HEK293 (cell line): ENCODE results near the gene MAP7.
"Not testable (repeated sequence)": the region's sequence is repeated elsewhere in the genome, so short reads cannot be mapped to it uniquely, and the experiment has no call there.

Source experiments
- CTCF ChIA-PET: fragments of 350-600 bp; formaldehyde crosslinking; extraction: SDS; loops from one replicate; lab custom pipeline; 2021; ENCODE audit warnings: antibody characterized with exemption; lab: Yijun Ruan, JAX
- POLR2A ChIA-PET: fragments of 300-600 bp; formaldehyde crosslinking; extraction: SDS; loops from one replicate; lab custom pipeline; 2020; ENCODE audit warnings: antibody characterized with exemption, inconsistent platforms; lab: Yijun Ruan, JAX
- H3K27ac ChIP-seq: fragments of 200-500 bp; sonication (Bioruptor generic); 2 replicates; pipeline ENCODE4 v1.5.1; 2014; ENCODE audit warnings: low read depth, low read length, control low read depth, inconsistent platforms; ENCODE audit errors: extremely low read depth
- H3K36me3 ChIP-seq, 2 experiments: fragments of 200-500 bp in 1 of 2; sonication (Bioruptor generic) in 1 of 2; 1 replicate in 1 of 2; 2 replicates in 1 of 2; pipeline ENCODE4 v1.5.1; 2014 to 2017; ENCODE audit warnings: inconsistent platforms in 2 of 2, low read length in 2 of 2; ENCODE audit not compliant: control insufficient read depth in 2 of 2, insufficient read depth in 1 of 2
- H3K4me1 ChIP-seq: fragments of 200-500 bp; sonication (Bioruptor generic); 2 replicates; pipeline ENCODE4 v1.5.1; 2014; ENCODE audit warnings: mild to moderate bottlenecking, low read length, inconsistent platforms; ENCODE audit not compliant: control insufficient read depth, insufficient read depth
- H3K4me3 ChIP-seq: 2 replicates; pipeline ENCODE4 v1.5.1; 2011; ENCODE audit warnings: low read depth, mild to moderate bottlenecking, control low read depth, low read length, moderate library complexity
- H3K9me3 ChIP-seq: fragments of 200-500 bp; sonication (Bioruptor generic); 2 replicates; pipeline ENCODE4 v1.5.1; 2014; ENCODE audit warnings: low read depth, low read length, inconsistent platforms; ENCODE audit not compliant: control insufficient read depth, insufficient read depth
- KLF17 ChIP-seq: fragments of 450-650 bp; formaldehyde crosslinking; IDR thresholded peaks from 2 replicates; pipeline ENCODE4 v1.5.1; 2016; ENCODE audit warnings: missing biosample characterization, missing genetic modification characterization
- PRDM1 ChIP-seq: fragments of 450-650 bp; formaldehyde crosslinking; IDR thresholded peaks from 2 replicates; pipeline ENCODE4; 2016; ENCODE audit warnings: missing biosample characterization, missing genetic modification characterization
- SCRT2 ChIP-seq: fragments of 450-650 bp; formaldehyde crosslinking; IDR thresholded peaks from 2 replicates; pipeline ENCODE4 v1.5.1; 2016; ENCODE audit warnings: missing biosample characterization, missing genetic modification characterization
- YY1 ChIP-seq: fragments of 450-650 bp; formaldehyde crosslinking; IDR thresholded peaks from 2 replicates; pipeline ENCODE4 v1.5.1; 2018; ENCODE audit warnings: missing biosample characterization, missing genetic modification characterization
- ZBTB21 ChIP-seq: fragments of 450-650 bp; formaldehyde crosslinking; IDR thresholded peaks from 2 replicates; pipeline ENCODE4 v1.5.1; 2017; ENCODE audit warnings: missing biosample characterization, missing genetic modification characterization
- ZFP3 ChIP-seq: fragments of 450-650 bp; formaldehyde crosslinking; IDR thresholded peaks from 2 replicates; pipeline ENCODE4 v1.5.1; 2016; ENCODE audit warnings: low read depth, missing biosample characterization, missing genetic modification characterization
- ZFP69B ChIP-seq: fragments of 450-650 bp; formaldehyde crosslinking; IDR thresholded peaks from 2 replicates; pipeline ENCODE4 v1.5.1; 2016; ENCODE audit warnings: missing biosample characterization, missing genetic modification characterization
- ZNF121 ChIP-seq: fragments of 450-650 bp; formaldehyde crosslinking; IDR thresholded peaks from 2 replicates; pipeline ENCODE4 v1.5.1; 2016; ENCODE audit warnings: missing biosample characterization, missing genetic modification characterization
- ZNF133 ChIP-seq: fragments of 450-650 bp; formaldehyde crosslinking; IDR thresholded peaks from 2 replicates; pipeline ENCODE4 v1.5.1; 2016; ENCODE audit warnings: missing biosample characterization, missing genetic modification characterization
- ZNF175 ChIP-seq: fragments of 450-650 bp; formaldehyde crosslinking; IDR thresholded peaks from 2 replicates; pipeline ENCODE4 v1.5.1; 2016; ENCODE audit warnings: missing biosample characterization, missing genetic modification characterization
- ZNF362 ChIP-seq: fragments of 450-650 bp; formaldehyde crosslinking; IDR thresholded peaks from 2 replicates; pipeline ENCODE4 v1.5.1; 2016; ENCODE audit warnings: missing biosample characterization, missing genetic modification characterization
- ZNF366 ChIP-seq: fragments of 450-650 bp; formaldehyde crosslinking; conservative IDR thresholded peaks from 2 replicates; pipeline ENCODE4 v1.5.1; 2016; ENCODE audit warnings: missing biosample characterization, missing genetic modification characterization
- ZNF398 ChIP-seq: fragments of 450-650 bp; formaldehyde crosslinking; IDR thresholded peaks from 2 replicates; pipeline ENCODE4 v1.5.1; 2017; ENCODE audit warnings: missing biosample characterization, missing genetic modification characterization
- ZNF433 ChIP-seq: fragments of 450-650 bp; formaldehyde crosslinking; IDR thresholded peaks from 2 replicates; pipeline ENCODE4 v1.5.1; 2016; ENCODE audit warnings: missing biosample characterization, missing genetic modification characterization, low read depth
- ZNF585B ChIP-seq: fragments of 450-650 bp; formaldehyde crosslinking; IDR thresholded peaks from 2 replicates; pipeline ENCODE4 v1.5.1; 2016; ENCODE audit warnings: missing biosample characterization, missing genetic modification characterization
- ZNF629 ChIP-seq: fragments of 450-650 bp; formaldehyde crosslinking; IDR thresholded peaks from 2 replicates; pipeline ENCODE4 v1.5.1; 2017; ENCODE audit warnings: missing biosample characterization, missing genetic modification characterization
- ZNF76 ChIP-seq: fragments of 450-650 bp; formaldehyde crosslinking; IDR thresholded peaks from 2 replicates; pipeline ENCODE4; 2016; ENCODE audit warnings: low read depth, missing biosample characterization, missing genetic modification characterization, borderline replicate concordance
- ZNF768 ChIP-seq: fragments of 450-650 bp; formaldehyde crosslinking; IDR thresholded peaks from 2 replicates; pipeline ENCODE4 v1.5.1; 2018; ENCODE audit warnings: missing biosample characterization, mild to moderate bottlenecking, missing genetic modification characterization
- ZNF785 ChIP-seq: fragments of 450-650 bp; formaldehyde crosslinking; IDR thresholded peaks from 2 replicates; pipeline ENCODE4 v1.5.1; 2016; ENCODE audit warnings: missing biosample characterization, missing genetic modification characterization
- ZXDB ChIP-seq: fragments of 450-650 bp; formaldehyde crosslinking; IDR thresholded peaks from 2 replicates; pipeline ENCODE4 v1.5.1; 2016; ENCODE audit warnings: missing biosample characterization, missing genetic modification characterization

Gene MAP7

GRCh38 chr6:136309729-136310311 is 240.4 kb downstream of the MAP7 start:
- no peaks in the 10 kb centered on the region for H3K4me1 ChIP-seq
- no peak overlapping the region for H3K4me3 ChIP-seq
- peak; percentile 87 for TF ChIP-seq ZNF366
- TF ChIP-seq PRDM1 (tag by site-specific recombination): peak; percentile 82
- TF ChIP-seq KLF17: no peak
- TF ChIP-seq ZNF433 (tag by site-specific recombination): no peak
- H3K27ac ChIP-seq: no peak overlapping the region
- ChIA-PET POLR2A (no interaction called here), CTCF (interaction anchor here (0.7 to 1.1 kb wide), 2 partner anchors 8 to 18 kb away, joined by 3 to 4 read pairs; no protein-coding TSS in a partner anchor)
- H3K9me3 ChIP-seq: no peaks in the 10 kb centered on the region
- H3K36me3 ChIP-seq: no peaks in the 10 kb centered on the region

GRCh38 chr6:136309171-136309570 is 241.1 kb downstream of the MAP7 start:
- no peak for TF ChIP-seq ZNF585B (tag by site-specific recombination)
- no peak for TF ChIP-seq ZXDB
- no peak for TF ChIP-seq ZNF133 (tag by site-specific recombination)
- TF ChIP-seq ZFP69B (tag by site-specific recombination): no peak
- TF ChIP-seq ZNF175 (tag by site-specific recombination): no peak
- TF ChIP-seq SCRT2: no peak
- no peak for TF ChIP-seq ZBTB21 (tag by site-specific recombination)
- no peak for TF ChIP-seq ZNF362
- no peak for TF ChIP-seq ZNF785
- TF ChIP-seq ZNF768: no peak
- no peak for TF ChIP-seq ZNF76 (tag by site-specific recombination)
- TF ChIP-seq ZNF398 (tag by site-specific recombination): no peak
- no peak for TF ChIP-seq ZFP3 (tag by site-specific recombination)
- TF ChIP-seq ZNF629 (tag by site-specific recombination): no peak
- TF ChIP-seq YY1 (tag by site-specific recombination): no peak
- H3K27ac ChIP-seq: no peak overlapping the region
- H3K9me3 ChIP-seq: no peaks in the 10 kb centered on the region
- ChIA-PET CTCF (interaction anchor here (1.1 kb wide), 1 partner anchor 9 kb away, joined by 3 read pairs; no protein-coding TSS in a partner anchor), POLR2A (interaction anchor here (1.0 kb wide), 1 partner anchor 20 kb away, joined by 3 read pairs; the partner anchor contains the start of gene BCLAF1)
- H3K4me3 ChIP-seq: no peak overlapping the region
- H3K4me1 ChIP-seq: no peaks in the 10 kb centered on the region
- no peaks in the 10 kb centered on the region for H3K36me3 ChIP-seq

- peak; percentile 82 for TF ChIP-seq ZNF121 (tag by site-specific recombination)
Observed at GRCh38 chr6:136308469-136308868, 241.8 kb downstream of the MAP7 start.

More at GRCh38 chr6:136308469-136308868, 241.8 kb downstream of the MAP7 start:
- ChIA-PET POLR2A (interaction anchor here (1.0 kb wide), 1 partner anchor 19 kb away, joined by 3 read pairs; the partner anchor contains the start of gene BCLAF1), CTCF (interaction anchor here (0.6 to 1.1 kb wide), 2 partner anchors 10 to 534 kb away, joined by 3 to 4 read pairs; no protein-coding TSS in a partner anchor)
- H3K4me1 ChIP-seq, H3K9me3 ChIP-seq, H3K36me3 ChIP-seq, H3K27ac ChIP-seq, H3K4me3 ChIP-seq: not testable (repeated sequence)
